HEK293 (cell line): Measurements from ENCODE around the gene CTNNA2.

Source experiments
- CTCF ChIP-seq: fragments of 450-650 bp; formaldehyde crosslinking; IDR thresholded peaks from 2 replicates; pipeline ENCODE4 v1.5.1; 2016; ENCODE audit warnings: missing biosample characterization, missing genetic modification characterization
- ELK4 ChIP-seq: IDR thresholded peaks from 2 replicates; pipeline ENCODE4 v1.6.1; 2011; ENCODE audit warnings: mild to moderate bottlenecking, low read depth, low read length, borderline replicate concordance
- TCF7L2 ChIP-seq: IDR thresholded peaks from 2 replicates; pipeline ENCODE4 v1.6.1; 2011; ENCODE audit warnings: low read depth, mild to moderate bottlenecking, inconsistent platforms, low read length, moderate library complexity, borderline replicate concordance
- ZIC2 ChIP-seq: fragments of 450-650 bp; formaldehyde crosslinking; IDR thresholded peaks from 2 replicates; pipeline ENCODE4 v1.5.1; 2016; ENCODE audit warnings: missing biosample characterization, missing genetic modification characterization
- ZNF239 ChIP-seq: fragments of 450-650 bp; formaldehyde crosslinking; IDR thresholded peaks from 2 replicates; pipeline ENCODE4 v1.5.1; 2016; ENCODE audit warnings: missing biosample characterization, missing genetic modification characterization

GRCh38 chr2:79757526-79757925, 244.7 kb downstream of the CTNNA2 start:
- TF ChIP-seq ZIC2 (tag by site-specific recombination) (no peak), TCF7L2 (no peak), CTCF (tag by site-specific recombination) (no peak), ZNF239 (no peak), ELK4 (no peak)
